H1 (cell line): Measurements from ENCODE around the gene ZNF48. TPM values are rescaled to one million over a fixed set of nuclear protein-coding genes. Genes with fewer than 3 reads are reported as not detected.

Experiments used
- CTCF ChIA-PET: fragments of 300-600 bp; sonication (Branson Sonifier 250); formaldehyde crosslinking; loops from one replicate; lab custom pipeline; 2021; ENCODE audit not compliant: partially characterized antibody; lab: Charles Lee
- POLR2A ChIA-PET: fragments of 300-600 bp; sonication (Branson Sonifier 250); formaldehyde crosslinking; loops from one replicate; lab custom pipeline; 2021; ENCODE audit warnings: inconsistent platforms; ENCODE audit not compliant: partially characterized antibody; lab: Charles Lee
- DNase-seq, 2 experiments: peaks; one replicate each; pipeline versions ENCODE4 v3.0.0 to v3.0.0-alpha.2; 2010 to 2022; ENCODE audit warnings: low spot score in 2 of 2, low read depth in 1 of 2, mixed read lengths in 1 of 2
- FAIRE-seq: peaks from 2 replicates; lab custom pipeline; 2011; peaks lifted over from hg19 to GRCh38; lab: Jason Lieb, UNC
- H2AFZ ChIP-seq: 2 replicates; pipeline ENCODE4 v1.8.1; 2012; ENCODE audit warnings: low read length, inconsistent platforms
- H2AK5ac ChIP-seq: 2 replicates; pipeline ENCODE4 v1.6.1; 2013; ENCODE audit warnings: low read depth, low read length
- H2BK120ac ChIP-seq: replicated peaks from 2 replicates; pipeline ENCODE3; 2013; ENCODE audit warnings: low read depth, low read length, inconsistent platforms
- H2BK12ac ChIP-seq: 2 replicates; pipeline ENCODE4 v1.6.1; 2013; ENCODE audit warnings: low read depth, low read length
- H2BK15ac ChIP-seq: 2 replicates; pipeline ENCODE4 v1.6.1; 2013; ENCODE audit warnings: low read length
- H2BK20ac ChIP-seq: 2 replicates; pipeline ENCODE4 v1.6.1; 2013; ENCODE audit warnings: low read length
- H2BK5ac ChIP-seq: 2 replicates; pipeline ENCODE4 v1.6.1; 2013; ENCODE audit warnings: low read depth, low read length
- H3K14ac ChIP-seq: 2 replicates; pipeline ENCODE4 v1.6.1; 2013; ENCODE audit warnings: inconsistent platforms; ENCODE audit not compliant: insufficient read length
- H3K18ac ChIP-seq: 2 replicates; pipeline ENCODE4 v1.6.1; 2013; ENCODE audit warnings: low read length; ENCODE audit errors: extremely low read depth
- H3K23ac ChIP-seq: 2 replicates; pipeline ENCODE4 v1.6.1; 2013; ENCODE audit warnings: inconsistent platforms; ENCODE audit not compliant: insufficient read length
- H3K23me2 ChIP-seq: 2 replicates; pipeline ENCODE4 v1.6.1; 2013; ENCODE audit warnings: low read depth, low read length
- H3K27ac ChIP-seq: 2 replicates; pipeline ENCODE4 v1.6.1; 2011; ENCODE audit warnings: low read depth, low read length, inconsistent platforms
- H3K27me3 ChIP-seq, 4 experiments: replicated peaks in 1 of 4; 1 replicate in 1 of 4; 2 replicates in 3 of 4; pipeline versions ENCODE4 v1.6.1 to v1.8.1; 2011 to 2013; ENCODE audit warnings: low read length in 3 of 4, mild to moderate bottlenecking in 3 of 4, inconsistent platforms in 2 of 4, mixed read lengths in 2 of 4, moderate library complexity in 1 of 4; ENCODE audit not compliant: control insufficient read depth in 3 of 4, insufficient read depth in 3 of 4; ENCODE audit errors: extremely low read depth in 1 of 4
- H3K36me3 ChIP-seq, 4 experiments: 2 replicates each; pipeline versions ENCODE4 v1.6.1 to v1.8.1; 2011 to 2013; ENCODE audit warnings: mild to moderate bottlenecking in 4 of 4, low read length in 3 of 4, moderate library complexity in 2 of 4, control low read depth in 1 of 4, inconsistent platforms in 1 of 4; ENCODE audit not compliant: insufficient read depth in 4 of 4, control insufficient read depth in 2 of 4
- H3K4ac ChIP-seq: replicated peaks from 2 replicates; pipeline ENCODE3; 2013; ENCODE audit warnings: low read length, low read depth, mixed read lengths, inconsistent platforms; ENCODE audit not compliant: insufficient read length
- H3K4me1 ChIP-seq, 4 experiments: replicated peaks in 1 of 4; 1 replicate in 1 of 4; 2 replicates in 3 of 4; pipeline versions ENCODE4 v1.6.1 to v1.8.1; 2011 to 2013; ENCODE audit warnings: low read length in 3 of 4, inconsistent platforms in 2 of 4, mixed read lengths in 1 of 4; ENCODE audit not compliant: insufficient read depth in 4 of 4, control insufficient read depth in 3 of 4
- H3K4me2 ChIP-seq, 2 experiments: 2 replicates each; pipeline versions ENCODE4 v1.6.1 to v1.8.1; 2011 to 2013; ENCODE audit warnings: low read depth in 2 of 2, low read length in 2 of 2, control low read depth in 1 of 2, inconsistent platforms in 1 of 2, mild to moderate bottlenecking in 1 of 2; ENCODE audit not compliant: insufficient read depth in 1 of 2
- H3K4me3 ChIP-seq, 4 experiments: fragments of 200-600, 300-600 bp in 1 of 4; sonication (generic), shearing (Covaris generic), sonication (Bioruptor Twin) in 1 of 4; 2 replicates each; pipeline versions ENCODE4 v1.5.1 to v1.8.1; 2011 to 2016; ENCODE audit warnings: low read length in 4 of 4, low read depth in 3 of 4, control low read depth in 2 of 4, inconsistent platforms in 2 of 4, mild to moderate bottlenecking in 2 of 4, mixed read lengths in 1 of 4, moderate library complexity in 1 of 4; ENCODE audit not compliant: insufficient read depth in 2 of 4; ENCODE audit errors: extremely low read depth in 1 of 4
- H3K56ac ChIP-seq: replicated peaks from 2 replicates; pipeline ENCODE3; 2013; ENCODE audit warnings: low read depth, mild to moderate bottlenecking, mixed read lengths, low read length, inconsistent platforms; ENCODE audit not compliant: insufficient read length
- H3K79me1 ChIP-seq: 2 replicates; pipeline ENCODE4 v1.6.1; 2013; ENCODE audit warnings: low read depth, low read length, control low read depth
- H3K79me2 ChIP-seq, 2 experiments: 2 replicates each; pipeline versions ENCODE4 v1.6.1 to v1.8.1; 2012 to 2013; ENCODE audit warnings: low read length in 2 of 2, mild to moderate bottlenecking in 2 of 2, inconsistent platforms in 1 of 2; ENCODE audit not compliant: insufficient read depth in 2 of 2, control insufficient read depth in 1 of 2
- H3K9ac ChIP-seq, 4 experiments: replicated peaks in 1 of 4; 1 replicate in 1 of 4; 2 replicates in 3 of 4; pipeline versions ENCODE4 v1.6.1 to v1.8.1; 2011 to 2013; ENCODE audit warnings: low read depth in 3 of 4, low read length in 3 of 4, control low read depth in 2 of 4, mild to moderate bottlenecking in 2 of 4, moderate library complexity in 2 of 4, inconsistent platforms in 1 of 4; ENCODE audit errors: extremely low read depth in 1 of 4
- H3K9me3 ChIP-seq, 2 experiments: 2 replicates each; pipeline versions ENCODE4 v1.6.1 to v1.8.1; 2012 to 2013; ENCODE audit warnings: mild to moderate bottlenecking in 2 of 2, moderate library complexity in 2 of 2, control low read depth in 1 of 2, inconsistent platforms in 1 of 2, low read depth in 1 of 2, low read length in 1 of 2, mixed read lengths in 1 of 2; ENCODE audit not compliant: insufficient read depth in 2 of 2
- H4K20me1 ChIP-seq, 2 experiments: replicated peaks in 1 of 2; 2 replicates each; pipeline versions ENCODE3 to v1.8.1; 2011 to 2013; ENCODE audit warnings: inconsistent platforms in 2 of 2, low read length in 2 of 2, mild to moderate bottlenecking in 1 of 2; ENCODE audit not compliant: insufficient read depth in 2 of 2, control insufficient read depth in 1 of 2
- H4K5ac ChIP-seq: 2 replicates; pipeline ENCODE4 v1.6.1; 2013; ENCODE audit warnings: low read length, low read depth, mixed read lengths, inconsistent platforms; ENCODE audit not compliant: insufficient read length
- H4K8ac ChIP-seq: 2 replicates; pipeline ENCODE4 v1.8.0; 2013; ENCODE audit warnings: mild to moderate bottlenecking, moderate library complexity, low read length, inconsistent platforms; ENCODE audit not compliant: insufficient read depth; ENCODE audit errors: extremely low read depth
- H4K91ac ChIP-seq: replicated peaks from 2 replicates; pipeline ENCODE3; 2013; ENCODE audit warnings: low read length, mixed read lengths, inconsistent platforms; ENCODE audit not compliant: insufficient read length
- ASH2L ChIP-seq: fragments of 200-600, 300-600 bp; sonication (generic); IDR thresholded peaks from one replicate; pipeline ENCODE4 v1.7.1; 2017; ENCODE audit warnings: low read length
- ATF2 ChIP-seq: IDR thresholded peaks from 2 replicates; pipeline ENCODE4 v1.6.1; 2012; ENCODE audit warnings: low read length, inconsistent platforms
- CHD2 ChIP-seq: IDR thresholded peaks from 2 replicates; pipeline ENCODE4 v1.6.1; 2012; ENCODE audit warnings: low read length, improper control_type of control experiment
- GABPA ChIP-seq: IDR thresholded peaks from 2 replicates; pipeline ENCODE4 v1.6.1; 2011; ENCODE audit warnings: mild to moderate bottlenecking, low read length, moderate library complexity, borderline replicate concordance; ENCODE audit not compliant: insufficient read depth
- KDM5A ChIP-seq: fragments of 200-600 bp; IDR thresholded peaks from 2 replicates; pipeline ENCODE4 v1.7.1; 2012; ENCODE audit warnings: mild to moderate bottlenecking, low read length, inconsistent platforms, mixed read lengths
- MAFK ChIP-seq: IDR thresholded peaks from 2 replicates; pipeline ENCODE4 v1.6.1; 2012; ENCODE audit warnings: low read depth, mild to moderate bottlenecking, improper control_type of control experiment, low read length
- MAX ChIP-seq: IDR thresholded peaks from 2 replicates; pipeline ENCODE4 v1.6.1; 2012; ENCODE audit warnings: inconsistent platforms
- POLR2AphosphoS5 ChIP-seq: IDR thresholded peaks from 2 replicates; pipeline ENCODE4 v1.6.1; 2011; ENCODE audit warnings: low read depth, low read length
- RXRA ChIP-seq: IDR thresholded peaks from 2 replicates; pipeline ENCODE4 v1.6.1; 2011; ENCODE audit warnings: low read depth, mild to moderate bottlenecking, low read length, moderate library complexity; ENCODE audit not compliant: insufficient read depth
- WGBS, 2 experiments: shearing (Covaris generic) in 1 of 2; methylation state at CpG; one replicate each; pipeline versions ENCODE4 v1.1.6 to v1.1.7; 2013 to 2015; ENCODE audit warnings: low lambda C conversion rate in 2 of 2, mixed read lengths in 2 of 2, inconsistent platforms in 1 of 2, low coverage in 1 of 2, missing lambda C conversion rate in 1 of 2; ENCODE audit not compliant: insufficient replicate concordance in 2 of 2, insufficient coverage in 1 of 2, insufficient read length in 1 of 2; ENCODE audit errors: extremely low coverage in 1 of 2, missing lambda C conversion rate in 1 of 2; 5-methylcytosine and 5-hydroxymethylcytosine counted together
- polyA plus RNA-seq, 7 experiments: library from polyadenylated mRNA; depleted of rRNA in 3 of 7; stranded (reverse) in 5 of 7; unstranded in 2 of 7; fragments of >200 nt in 5 of 7; fragments of 200-250 nt in 2 of 7; gene quantifications; 1 replicate in 5 of 7; 2 replicates in 1 of 7; 4 replicates in 1 of 7; pipeline versions ENCODE4 v1.2.1 to v1.2.3, GENCODE V29; 2011 to 2013; ENCODE audit warnings: missing spikeins in 2 of 7, mixed read lengths in 2 of 7
- total RNA-seq: library from RNA; stranded (reverse); fragmentation: NEBNext Ultra II Directional; extraction: Animal tissue kit (Norgen Biotek cat#: 25700); gene quantifications from 2 replicates; pipeline ENCODE4 v1.2.1, GENCODE V29; 2021

ZNF48 gene
- total and polyA plus RNA-seq, 2 of the 8 experiments (the other 6 are each of a cell fraction or from before 2014, with no cell fraction given) = 30.4 to 41.2 TPM

- Histone ChIP-seq H4K5ac (no peak within 1 kb of the TSS), H3K27ac (no peak within 1 kb of the TSS), H3K4me1 (peaks cover 0 to 17% (median 11%) of the 10 kb centered on the region in 4 experiments; a peak in 6 of 7 replicates), H2AFZ (no peak within 1 kb of the TSS), H4K8ac (peak within 1 kb of the TSS; percentile 1; the same call in 1 of the 2 replicates), H3K23ac (no peak within 1 kb of the TSS), H2BK5ac (no peak within 1 kb of the TSS), H3K18ac (no peak within 1 kb of the TSS; the same call in 1 of the 2 replicates), H3K9me3 (no peaks in the 10 kb centered on the region), H3K4me3 (peak within 1 kb of the TSS; percentile 43 to 81 (median 52)), H4K20me1 (peaks cover 1 to 16% of the 10 kb centered on the region in 2 experiments), H2BK120ac (no peak within 1 kb of the TSS), H3K4ac (no peak within 1 kb of the TSS), H2BK20ac (no peak within 1 kb of the TSS), H4K91ac (no peak within 1 kb of the TSS), H3K36me3 (no peaks in the 10 kb centered on the region), H3K4me2 (peak within 1 kb of the TSS; percentile 83 to 87), H3K79me1 (peaks cover 8% of the 10 kb centered on the region), H3K56ac (no peak within 1 kb of the TSS), H3K23me2 (peaks cover 10% of the 10 kb centered on the region; the same call in 1 of the 2 replicates), H3K14ac (no peak within 1 kb of the TSS), H3K9ac (no peak within 1 kb of the TSS; a peak in 2 of 7 replicates), H2BK15ac (no peak within 1 kb of the TSS), H2AK5ac (no peak within 1 kb of the TSS), H3K27me3 (no peaks in the 10 kb centered on the region), H2BK12ac (no peak within 1 kb of the TSS), H3K79me2 (peaks cover 0 to 29% of the 10 kb centered on the region in 2 experiments; a peak in 2 of 4 replicates)
- WGBS, 2 experiments = 1% methylated on average over 31 of the region's 40 CpGs; no CpG with 5 or more reads in 1 of the 2 experiments
- CTCF ChIA-PET = interaction anchor here (0.6 to 2.3 kb wide), 18 partner anchors 9 to 256 kb away, joined by 3 to 12 read pairs (median 4); partner anchors contain the start of genes CD2BP2, DCTPP1, SEPTIN1 and ZNF48
- DNase-seq = peak; percentile 97 to 100
- FAIRE-seq = peak; percentile 99
- POLR2A ChIA-PET = interaction anchor here (0.9 to 6.9 kb wide), 10 partner anchors 12 to 50 kb away, joined by 3 to 79 read pairs (median 4); partner anchors contain the start of genes CD2BP2, SEPTIN1, ZNF48 and ZNF771
- TF ChIP-seq POLR2AphosphoS5 (no peak), GABPA (no peak), MAX (no peak), MAFK (no peak), RXRA (no peak), CHD2 (peak; percentile 89), ATF2 (no peak), ASH2L (no peak), KDM5A (no peak)
Observed at GRCh38 chr16:30370456-30371247, 24.6 kb upstream of the ZNF48 start, which contains the start of gene TBC1D10B. Gene TBC1D10B, minus strand, starts transcription at chr16:30370494. Its CDS starts 311 bp downstream, at chr16:30370183.
